H9 (cell line): Measurements from ENCODE around the gene SERPINE2. TPM values are rescaled to one million over a fixed set of nuclear protein-coding genes. Genes with fewer than 3 reads are reported as not detected.

Experiments used
- DNase-seq: peaks from one replicate; pipeline ENCODE4 v3.0.0-alpha.2; 2017
- H2AFZ ChIP-seq: one replicate; pipeline ENCODE4 v1.6.1; 2013; ENCODE audit warnings: mild to moderate bottlenecking, low read length, control low read depth, moderate library complexity
- H2AK5ac ChIP-seq: 2 replicates; pipeline ENCODE4 v1.6.1; 2013; ENCODE audit warnings: low read length, control low read depth, mixed read lengths; ENCODE audit not compliant: insufficient read length
- H2BK120ac ChIP-seq: one replicate; pipeline ENCODE4 v1.6.1; 2013; ENCODE audit warnings: low read depth, mild to moderate bottlenecking, low read length, control low read depth, inconsistent platforms; ENCODE audit not compliant: poor library complexity, severe bottlenecking
- H2BK12ac ChIP-seq: 2 replicates; pipeline ENCODE4 v1.6.1; 2013; ENCODE audit warnings: low read length, control low read depth, mixed read lengths, low read depth; ENCODE audit not compliant: insufficient read length
- H2BK15ac ChIP-seq: 2 replicates; pipeline ENCODE4 v1.6.1; 2013; ENCODE audit warnings: low read depth, low read length, control low read depth
- H2BK20ac ChIP-seq: one replicate; pipeline ENCODE4 v1.6.1; 2013; ENCODE audit warnings: low read depth, mild to moderate bottlenecking, low read length, control low read depth, inconsistent platforms; ENCODE audit not compliant: poor library complexity, severe bottlenecking
- H2BK5ac ChIP-seq: 2 replicates; pipeline ENCODE4 v1.6.1; 2013; ENCODE audit warnings: low read length, control low read depth, mixed read lengths; ENCODE audit not compliant: insufficient read length
- H3K14ac ChIP-seq: 2 replicates; pipeline ENCODE4 v1.6.1; 2013; ENCODE audit warnings: low read length, control low read depth; ENCODE audit not compliant: insufficient read depth
- H3K18ac ChIP-seq: 2 replicates; pipeline ENCODE4 v1.6.1; 2013; ENCODE audit warnings: low read depth, mild to moderate bottlenecking, mixed read lengths, low read length, control low read depth; ENCODE audit not compliant: insufficient read length
- H3K23ac ChIP-seq: 2 replicates; pipeline ENCODE4 v1.6.1; 2013; ENCODE audit warnings: low read length, control low read depth, mixed read lengths, low read depth; ENCODE audit not compliant: insufficient read length
- H3K23me2 ChIP-seq: 2 replicates; pipeline ENCODE4 v1.6.1; 2013; ENCODE audit warnings: low read depth, mild to moderate bottlenecking, mixed read lengths, low read length, control low read depth; ENCODE audit not compliant: insufficient read length, poor library complexity, severe bottlenecking
- H3K27ac ChIP-seq: 2 replicates; pipeline ENCODE4 v1.5.1; 2013; ENCODE audit warnings: low read length, control low read depth, mixed read lengths, low read depth; ENCODE audit not compliant: insufficient read length
- H3K27me3 ChIP-seq: 2 replicates; pipeline ENCODE4 v1.6.1; 2013; ENCODE audit warnings: low read length, control low read depth, inconsistent platforms; ENCODE audit not compliant: insufficient read depth
- H3K4ac ChIP-seq: 2 replicates; pipeline ENCODE4 v1.6.1; 2013; ENCODE audit warnings: low read depth, mild to moderate bottlenecking, control low read depth, inconsistent platforms, low read length, moderate library complexity
- H3K4me1 ChIP-seq: 2 replicates; pipeline ENCODE4 v1.6.1; 2013; ENCODE audit warnings: low read length, control low read depth, inconsistent platforms; ENCODE audit not compliant: insufficient read depth
- H3K4me2 ChIP-seq: 2 replicates; pipeline ENCODE4 v1.6.1; 2013; ENCODE audit warnings: low read length, control low read depth, mixed read lengths; ENCODE audit not compliant: insufficient read length, insufficient read depth
- H3K56ac ChIP-seq: 2 replicates; pipeline ENCODE4 v1.6.1; 2013; ENCODE audit warnings: low read depth, mild to moderate bottlenecking, mixed read lengths, low read length, control low read depth; ENCODE audit not compliant: insufficient read length
- H3K79me1 ChIP-seq: 2 replicates; pipeline ENCODE4 v1.6.1; 2013; ENCODE audit warnings: low read depth, mild to moderate bottlenecking, moderate library complexity, low read length, control low read depth, inconsistent platforms; ENCODE audit not compliant: insufficient read depth, poor library complexity, severe bottlenecking
- H3K79me2 ChIP-seq: 2 replicates; pipeline ENCODE4 v1.6.1; 2013; ENCODE audit warnings: low read length, control low read depth, inconsistent platforms; ENCODE audit not compliant: insufficient read depth
- H3K9ac ChIP-seq: 2 replicates; pipeline ENCODE4 v1.6.1; 2013; ENCODE audit warnings: low read length, control low read depth, mixed read lengths; ENCODE audit not compliant: insufficient read length; ENCODE audit errors: extremely low read depth
- H3K9me3 ChIP-seq: one replicate; pipeline ENCODE4 v1.6.1; 2013; ENCODE audit warnings: low read depth, low read length, inconsistent platforms; ENCODE audit not compliant: control insufficient read depth
- H3T11ph ChIP-seq: one replicate; pipeline ENCODE4 v1.6.1; 2013; ENCODE audit warnings: mild to moderate bottlenecking, low read length, control low read depth, inconsistent platforms
- H4K20me1 ChIP-seq: one replicate; pipeline ENCODE4 v1.6.1; 2013; ENCODE audit not compliant: control insufficient read depth, insufficient read length, insufficient read depth
- H4K5ac ChIP-seq: 2 replicates; pipeline ENCODE4 v1.6.1; 2013; ENCODE audit warnings: low read depth, mild to moderate bottlenecking, mixed read lengths, low read length, control low read depth; ENCODE audit not compliant: insufficient read length
- H4K8ac ChIP-seq: replicated peaks from 2 replicates; pipeline ENCODE4 v1.6.1; 2013; ENCODE audit warnings: low read length, control low read depth, mixed read lengths, low read depth; ENCODE audit not compliant: insufficient read length
- H4K91ac ChIP-seq: 2 replicates; pipeline ENCODE4 v1.6.1; 2013; ENCODE audit warnings: low read depth, mild to moderate bottlenecking, moderate library complexity, mixed read lengths, low read length, control low read depth; ENCODE audit not compliant: insufficient read length
- H3K27ac Mint-ChIP-seq, 3 experiments: 2 replicates in 2 of 3; 3 replicates in 1 of 3; pipeline ENCODE4 v1.8.0; 2020 to 2021; ENCODE audit warnings: mixed read lengths in 3 of 3, mild to moderate bottlenecking in 1 of 3, moderate library complexity in 1 of 3
- H3K27me3 Mint-ChIP-seq: 2 replicates; pipeline ENCODE4 v1.8.0; 2021; ENCODE audit warnings: low read depth, mild to moderate bottlenecking, moderate library complexity, mixed read lengths
- H3K36me3 Mint-ChIP-seq, 3 experiments: 2 replicates in 2 of 3; 3 replicates in 1 of 3; pipeline ENCODE4 v1.8.0; 2020 to 2021; ENCODE audit warnings: low read depth in 3 of 3, mixed read lengths in 3 of 3; ENCODE audit not compliant: insufficient read depth in 1 of 3
- H3K4me1 Mint-ChIP-seq, 2 experiments: 2 replicates each; pipeline ENCODE4 v1.8.0; 2020; ENCODE audit warnings: mixed read lengths in 2 of 2
- H3K4me3 Mint-ChIP-seq, 2 experiments: 2 replicates in 1 of 2; 3 replicates in 1 of 2; pipeline ENCODE4 v1.8.0; 2020 to 2021; ENCODE audit warnings: mild to moderate bottlenecking in 2 of 2, mixed read lengths in 2 of 2, moderate library complexity in 1 of 2
- H3K9me3 Mint-ChIP-seq, 2 experiments: 2 replicates in 1 of 2; 3 replicates in 1 of 2; pipeline ENCODE4 v1.8.0; 2020; ENCODE audit warnings: mild to moderate bottlenecking in 2 of 2, mixed read lengths in 2 of 2, moderate library complexity in 1 of 2
- CTCF ChIP-seq: fragments of 200-600 bp; sonication (generic); conservative IDR thresholded peaks from 3 replicates; pipeline ENCODE4 v1.8.0; 2021; ENCODE audit warnings: antibody characterized with exemption, mild to moderate bottlenecking
- WGBS: extraction: QIAGEN DNeasy Blood & Tissue Kit; methylation state at CpG from one replicate; pipeline ENCODE4 v1.1.7; 2013; ENCODE audit warnings: missing lambda C conversion rate, low lambda C conversion rate, mixed read lengths; ENCODE audit not compliant: insufficient read length; ENCODE audit errors: extremely low coverage; 5-methylcytosine and 5-hydroxymethylcytosine counted together
- total RNA-seq: library from RNA; stranded (reverse); gene quantifications from 2 replicates; pipeline ENCODE4 v1.2.1, GENCODE V29; 2021

The SERPINE2 gene
- total RNA-seq, 1 experiment from 2014 or later = 40.0 TPM

- H3K23me2 ChIP-seq = no peaks in the 10 kb centered on the region
- H3K79me2 ChIP-seq = no peaks in the 10 kb centered on the region; the same call in 1 of the 2 replicates
- Mint-ChIP-seq H3K9me3 (no peaks in the 10 kb centered on the region), H3K36me3 (no peaks in the 10 kb centered on the region; a peak in 1 of 7 replicates), H3K27me3 (peaks cover 5% of the 10 kb centered on the region), H3K27ac (peak overlapping the region in 2 of 3 experiments; percentile 42 to 90; a peak in 5 of 7 replicates), H3K4me1 (peaks cover 39 to 51% of the 10 kb centered on the region in 2 experiments), H3K4me3 (no peak overlapping the region)
- no peak overlapping the region for H4K5ac ChIP-seq
- no peak overlapping the region for H2BK20ac ChIP-seq
- H4K8ac ChIP-seq = no peak overlapping the region
- H3K23ac ChIP-seq = no peak overlapping the region
- H3K56ac ChIP-seq = no peak overlapping the region
- no peak overlapping the region for H4K91ac ChIP-seq
- H3T11ph ChIP-seq = no peak overlapping the region
- no peak overlapping the region for H2AFZ ChIP-seq
- no peak overlapping the region for H3K4me2 ChIP-seq
- H2BK15ac ChIP-seq = no peak overlapping the region
- H2BK12ac ChIP-seq = no peak overlapping the region
- no peaks in the 10 kb centered on the region for H4K20me1 ChIP-seq
- DNase-seq = no peak
- TF ChIP-seq CTCF = no peak
- no peaks in the 10 kb centered on the region for H3K79me1 ChIP-seq
- no peak overlapping the region for H2AK5ac ChIP-seq
- no peak overlapping the region for H2BK5ac ChIP-seq
- H3K27me3 ChIP-seq = no peaks in the 10 kb centered on the region
- no peak overlapping the region for H3K27ac ChIP-seq
- H3K14ac ChIP-seq = no peak overlapping the region
- no peak overlapping the region for H3K9ac ChIP-seq
- no CpG with 5 or more reads among the region's 6 CpGs for WGBS
- H3K4me1 ChIP-seq = peaks cover 11% of the 10 kb centered on the region
- H3K4ac ChIP-seq = no peak overlapping the region
- H2BK120ac ChIP-seq = no peak overlapping the region
- peak overlapping the region; percentile 34 for H3K18ac ChIP-seq
- no peaks in the 10 kb centered on the region for H3K9me3 ChIP-seq
These were observed 86.7 kb downstream of the SERPINE2 start for GRCh38 chr2:223952280-223952968.
